ENCODE results near the gene AHI1. TPM values are rescaled to one million over a fixed set of nuclear protein-coding genes. Genes with fewer than 3 reads are reported as not detected.

The AHI1 gene
- total and polyA plus RNA-seq, 2 donors from 2014 or later: 9.1 to 28.5 TPM

GRCh38 chr6:135328136-135328535 is 169.4 kb downstream of the AHI1 start:
- intact Hi-C loops (cut with DNase I): no loop called here
- no peak for TF ChIP-seq CTCF (IDR thresholded peaks at IDR 0.05; ENCODE audit: borderline replicate concordance, extremely low read depth, insufficient read depth)
- Histone ChIP-seq H3K27me3 (ENCODE audit: control insufficient read depth, insufficient read depth, low read length) (no peaks in the 10 kb centered on the region), H3K36me3 (ENCODE audit: control insufficient read depth in 2 of 3, insufficient read depth in 3 of 3, low read length in 3 of 3) (peaks cover 0 to 1% (median 0%) of the 10 kb centered on the region in 3 donors), H3K27ac (ENCODE audit: low read depth in 2 of 2, low read length in 2 of 2) (no peak overlapping the region), H3K4me1 (ENCODE audit: control insufficient read depth in 2 of 3, insufficient read depth in 2 of 3, low read depth in 1 of 3, low read length in 3 of 3) (no peaks in the 10 kb centered on the region), H3K9ac (ENCODE audit: low read length in 3 of 3) (no peak overlapping the region), H3K4me3 (ENCODE audit: low read length in 3 of 3) (no peak overlapping the region), H3K9me3 (ENCODE audit: control insufficient read depth in 2 of 3, insufficient read depth in 1 of 3, low read length in 3 of 3) (no peaks in the 10 kb centered on the region)
- FAIRE-seq (no peak), DNase-seq (no peak)

GRCh38 chr6:135325624-135326424 is 171.7 kb downstream of the AHI1 start:
- Histone ChIP-seq H3K36me3 (ENCODE audit: control insufficient read depth in 2 of 3, insufficient read depth in 3 of 3, low read length in 3 of 3) (peaks cover 0 to 2% (median 0%) of the 10 kb centered on the region in 3 donors), H3K9ac (ENCODE audit: low read length in 3 of 3) (no peak overlapping the region), H3K27ac (ENCODE audit: low read depth in 2 of 2, low read length in 2 of 2) (no peak overlapping the region), H3K4me1 (ENCODE audit: control insufficient read depth in 2 of 3, insufficient read depth in 2 of 3, low read depth in 1 of 3, low read length in 3 of 3) (no peaks in the 10 kb centered on the region), H3K27me3 (ENCODE audit: control insufficient read depth, insufficient read depth, low read length) (no peaks in the 10 kb centered on the region), H3K4me3 (ENCODE audit: low read length in 3 of 3) (no peak overlapping the region), H3K9me3 (ENCODE audit: control insufficient read depth in 2 of 3, insufficient read depth in 1 of 3, low read length in 3 of 3) (no peaks in the 10 kb centered on the region)
- intact Hi-C loops (cut with DNase I): no loop called here
- no peak for TF ChIP-seq CTCF (IDR thresholded peaks at IDR 0.05; ENCODE audit: borderline replicate concordance, extremely low read depth, insufficient read depth)
- DNase-seq: no peak
- FAIRE-seq: no peak

GRCh38 chr6:135324531-135324930 is 173.0 kb downstream of the AHI1 start:
- H3K4me3 ChIP-seq (ENCODE audit: low read length in 3 of 3): no peak overlapping the region
- intact Hi-C loops (cut with DNase I): no loop called here
- no peak for DNase-seq
- no peak for FAIRE-seq
- peaks cover 0 to 2% (median 0%) of the 10 kb centered on the region in 3 donors for H3K36me3 ChIP-seq (ENCODE audit: control insufficient read depth in 2 of 3, insufficient read depth in 3 of 3, low read length in 3 of 3)
- TF ChIP-seq CTCF (IDR thresholded peaks at IDR 0.05; ENCODE audit: borderline replicate concordance, extremely low read depth, insufficient read depth): no peak
- H3K27me3 ChIP-seq (ENCODE audit: control insufficient read depth, insufficient read depth, low read length): no peaks in the 10 kb centered on the region
- H3K27ac ChIP-seq (ENCODE audit: low read depth in 2 of 2, low read length in 2 of 2): no peak overlapping the region
- no peak overlapping the region for H3K9ac ChIP-seq (ENCODE audit: low read length in 3 of 3)
- H3K4me1 ChIP-seq (ENCODE audit: control insufficient read depth in 2 of 3, insufficient read depth in 2 of 3, low read depth in 1 of 3, low read length in 3 of 3): no peaks in the 10 kb centered on the region
- no peaks in the 10 kb centered on the region for H3K9me3 ChIP-seq (ENCODE audit: control insufficient read depth in 2 of 3, insufficient read depth in 1 of 3, low read length in 3 of 3)
